ENCODE data around the gene HBE1. TPM values are rescaled to one million over a fixed set of nuclear protein-coding genes. Genes with fewer than 3 reads are reported as not detected.

Gene HBE1
- total and polyA plus RNA-seq, 7 donors = not detected

DNA sequence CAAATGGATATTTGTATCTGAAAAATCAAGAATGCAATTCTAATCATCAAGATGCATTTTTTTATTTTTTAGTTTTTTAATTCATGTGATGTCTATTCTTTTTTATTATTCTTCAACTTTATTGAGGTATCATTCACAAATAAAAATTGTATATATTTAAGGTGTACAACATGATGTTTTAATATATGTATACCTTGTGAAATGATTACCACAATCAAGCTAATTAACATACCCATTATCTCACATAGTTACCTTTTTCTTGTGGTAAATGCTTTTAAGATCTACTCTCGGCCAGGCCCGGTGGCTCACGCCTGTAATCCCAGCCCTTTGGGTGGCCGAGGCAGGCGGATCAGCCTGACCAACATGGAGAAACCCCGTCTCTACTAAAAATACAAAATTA lies 46.6 kb downstream of the HBE1 start:
- H3K27ac ChIP-seq = no peak overlapping the region
- DNase-seq (no peak), ATAC-seq (no peak)
- WGBS, 3 donors = 81 to 95% (median 93%) methylated on average over 6 of the region's 6 CpGs
- intact Hi-C loops (cut with DNase I) = no loop called here
- H3K36me3 ChIP-seq (ENCODE audit: insufficient read depth in 1 of 2, low read depth in 1 of 2) = no peaks in the 10 kb centered on the region
- TF ChIP-seq, protein P1, sequence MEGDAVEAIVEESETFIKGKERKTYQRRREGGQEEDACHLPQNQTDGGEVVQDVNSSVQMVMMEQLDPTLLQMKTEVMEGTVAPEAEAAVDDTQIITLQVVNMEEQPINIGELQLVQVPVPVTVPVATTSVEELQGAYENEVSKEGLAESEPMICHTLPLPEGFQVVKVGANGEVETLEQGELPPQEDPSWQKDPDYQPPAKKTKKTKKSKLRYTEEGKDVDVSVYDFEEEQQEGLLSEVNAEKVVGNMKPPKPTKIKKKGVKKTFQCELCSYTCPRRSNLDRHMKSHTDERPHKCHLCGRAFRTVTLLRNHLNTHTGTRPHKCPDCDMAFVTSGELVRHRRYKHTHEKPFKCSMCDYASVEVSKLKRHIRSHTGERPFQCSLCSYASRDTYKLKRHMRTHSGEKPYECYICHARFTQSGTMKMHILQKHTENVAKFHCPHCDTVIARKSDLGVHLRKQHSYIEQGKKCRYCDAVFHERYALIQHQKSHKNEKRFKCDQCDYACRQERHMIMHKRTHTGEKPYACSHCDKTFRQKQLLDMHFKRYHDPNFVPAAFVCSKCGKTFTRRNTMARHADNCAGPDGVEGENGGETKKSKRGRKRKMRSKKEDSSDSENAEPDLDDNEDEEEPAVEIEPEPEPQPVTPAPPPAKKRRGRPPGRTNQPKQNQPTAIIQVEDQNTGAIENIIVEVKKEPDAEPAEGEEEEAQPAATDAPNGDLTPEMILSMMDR (IDR thresholded peaks at IDR 0.05) = no peak
- H3K4me3 ChIP-seq = no peak overlapping the region
- no peaks in the 10 kb centered on the region for H3K9me3 ChIP-seq
- no peaks in the 10 kb centered on the region for H3K4me1 ChIP-seq
- no peaks in the 10 kb centered on the region for H3K27me3 ChIP-seq (ENCODE audit: insufficient read depth in 3 of 3, low read length in 2 of 3)

Other genes starting within 250 kb of the HBE1 start
- not detected for gene OR52J3, start 223.4 kb downstream of the HBE1 start, total RNA-seq
- gene OR52J3, start 223.4 kb downstream of the HBE1 start, polyA plus RNA-seq = not detected
- not detected for gene OR52E2, start 210.3 kb downstream of the HBE1 start, total RNA-seq
- not detected for gene OR52E2, start 210.3 kb downstream of the HBE1 start, polyA plus RNA-seq
- not detected for gene OR52E1, start 200.4 kb downstream of the HBE1 start, total RNA-seq
- gene OR52E1, start 200.4 kb downstream of the HBE1 start, polyA plus RNA-seq = not detected
- gene OR52A5, start 131.6 kb downstream of the HBE1 start, total RNA-seq = not detected
- gene OR52A5, start 131.6 kb downstream of the HBE1 start, polyA plus RNA-seq = not detected
- gene OR52A1, start 115.2 kb downstream of the HBE1 start, total RNA-seq = not detected
- gene OR52A1, start 115.2 kb downstream of the HBE1 start, polyA plus RNA-seq = not detected
- not detected for gene OR51V1, start 69.3 kb downstream of the HBE1 start, total RNA-seq
- gene OR51V1, start 69.3 kb downstream of the HBE1 start, polyA plus RNA-seq = not detected
- 1,000 to 10,000 TPM in 1 of 4 donors, 100 to 1,000 TPM in 1, 10 to 100 TPM in 2; 22.9 to 2,413 (median 247) TPM for gene HBB, start 42.9 kb downstream of the HBE1 start, total RNA-seq
- gene HBB, start 42.9 kb downstream of the HBE1 start, polyA plus RNA-seq = 10 to 100 TPM in 2 of 3 donors, 1 to 10 TPM in 1; 7.8 to 16.1 (median 11.3) TPM
- 1 to 10 TPM in 2 of 4 donors, not detected in 2; 1.6 to 6.2 TPM for gene HBD, start 35.5 kb downstream of the HBE1 start, total RNA-seq
- under 1 TPM in 1 of 3 donors, not detected in 2; 0.17 TPM for gene HBD, start 35.5 kb downstream of the HBE1 start, polyA plus RNA-seq
- gene HBG1, start 20.1 kb downstream of the HBE1 start, total RNA-seq = 1 to 10 TPM in 1 of 4 donors, not detected in 3; 1.3 TPM
- not detected for gene HBG1, start 20.1 kb downstream of the HBE1 start, polyA plus RNA-seq
- 1 to 10 TPM in 1 of 4 donors, not detected in 3; 1.0 TPM for gene HBG2, start 15.2 kb downstream of the HBE1 start, total RNA-seq
- gene HBG2, start 15.2 kb downstream of the HBE1 start, polyA plus RNA-seq = not detected
- gene OR51B4, start 32.0 kb upstream of the HBE1 start, total RNA-seq = not detected
- gene OR51B4, start 32.0 kb upstream of the HBE1 start, polyA plus RNA-seq = not detected
- gene OR51B2, start 54.4 kb upstream of the HBE1 start, total RNA-seq = not detected
- not detected for gene OR51B2, start 54.4 kb upstream of the HBE1 start, polyA plus RNA-seq
- gene OR51B5, start 73.6 kb upstream of the HBE1 start, total RNA-seq = not detected
- gene OR51B5, start 73.6 kb upstream of the HBE1 start, polyA plus RNA-seq = not detected
- gene OR51B6, start 81.6 kb upstream of the HBE1 start, total RNA-seq = not detected
- not detected for gene OR51B6, start 81.6 kb upstream of the HBE1 start, polyA plus RNA-seq
- gene OR51M1, start 113.9 kb upstream of the HBE1 start, total RNA-seq = not detected
- not detected for gene OR51M1, start 113.9 kb upstream of the HBE1 start, polyA plus RNA-seq
- gene OR51Q1, start 152.2 kb upstream of the HBE1 start, total RNA-seq = not detected
- gene OR51Q1, start 152.2 kb upstream of the HBE1 start, polyA plus RNA-seq = not detected
- gene OR51I1, start 171.6 kb upstream of the HBE1 start, total RNA-seq = not detected
- not detected for gene OR51I1, start 171.6 kb upstream of the HBE1 start, polyA plus RNA-seq
- not detected for gene OR51I2, start 179.4 kb upstream of the HBE1 start, total RNA-seq
- not detected for gene OR51I2, start 179.4 kb upstream of the HBE1 start, polyA plus RNA-seq
- not detected for gene OR52D1, start 218.7 kb upstream of the HBE1 start, total RNA-seq
- gene OR52D1, start 218.7 kb upstream of the HBE1 start, polyA plus RNA-seq = not detected
- not detected for gene UBQLN3, start 240.0 kb upstream of the HBE1 start, total RNA-seq
- not detected for gene UBQLN3, start 240.0 kb upstream of the HBE1 start, polyA plus RNA-seq
- not detected for gene UBQLNL, start 246.8 kb upstream of the HBE1 start, total RNA-seq
- under 1 TPM in 2 of 3 donors, not detected in 1; 0.01 to 0.04 TPM for gene UBQLNL, start 246.8 kb upstream of the HBE1 start, polyA plus RNA-seq